ENCODE measurements around the gene CEP112. TPM values are rescaled to one million over a fixed set of nuclear protein-coding genes. Genes with fewer than 3 reads are reported as not detected.
"Not testable (repeated sequence)": the region's sequence is repeated elsewhere in the genome, so short reads cannot be mapped to it uniquely, and the experiment has no call there.

Gene CEP112
- polyA plus RNA-seq, 1 donor from 2014 or later = 6.0 TPM

- Histone ChIP-seq H3K27ac (ENCODE audit: low read length) (no peak overlapping the region), H3K4me2 (ENCODE audit: low read length) (no peak overlapping the region), H3K36me3 (ENCODE audit: insufficient read depth, low read length) (no peaks in the 10 kb centered on the region), H3K9ac (ENCODE audit: low read length) (no peak overlapping the region), H3K27me3 (ENCODE audit: insufficient read depth, low read depth, low read length) (no peaks in the 10 kb centered on the region), H2AFZ (ENCODE audit: low read depth, low read length) (no peak overlapping the region), H3F3A (ENCODE audit: insufficient read depth, low read length, poor library complexity, severe bottlenecking) (no peaks in the 10 kb centered on the region), H3K9me3 (ENCODE audit: low read length) (no peaks in the 10 kb centered on the region), H3K79me2 (replicated peaks; ENCODE audit: insufficient read depth, low read length) (no peaks in the 10 kb centered on the region), H3K4me3 (ENCODE audit: low read length) (no peak overlapping the region), H4K20me1 (ENCODE audit: insufficient read depth) (no peaks in the 10 kb centered on the region), H3K9me2 (ENCODE audit: insufficient read depth, low read length) (no peaks in the 10 kb centered on the region)
- TF ChIP-seq EZH2 (IDR thresholded peaks at IDR 0.05; ENCODE audit: borderline replicate concordance, insufficient read depth, low read length, poor library complexity, severe bottlenecking) (no peak), SMC3 (conservative IDR thresholded peaks at IDR 0.05; ENCODE audit: poor library complexity) (peak; percentile 97), CTCF (IDR thresholded peaks at IDR 0.05; ENCODE audit: poor library complexity, severe bottlenecking) (peak; percentile 88), RAD21 (conservative IDR thresholded peaks at IDR 0.05) (peak; percentile 96), REST (IDR thresholded peaks at IDR 0.05; ENCODE audit: borderline replicate concordance) (no peak)
Measured at GRCh38 chr17:66165537-66166123, 26.3 kb downstream of the CEP112 start.

GRCh38 chr17:66155055-66155454 lies 36.9 kb downstream of the CEP112 start:
- not testable (repeated sequence) for H3K79me2 ChIP-seq (replicated peaks; ENCODE audit: insufficient read depth, low read length); H2AFZ ChIP-seq (ENCODE audit: low read depth, low read length); H3K9me2 ChIP-seq (ENCODE audit: insufficient read depth, low read length)

GRCh38 chr17:66152756-66153155 lies 39.2 kb downstream of the CEP112 start:
- no peak overlapping the region for H3K27ac ChIP-seq (ENCODE audit: low read length)
- no peak overlapping the region for H3K4me3 ChIP-seq (ENCODE audit: low read length)
- no peaks in the 10 kb centered on the region for H3K9me2 ChIP-seq (ENCODE audit: insufficient read depth, low read length)
- H3K36me3 ChIP-seq (ENCODE audit: insufficient read depth, low read length) = no peaks in the 10 kb centered on the region
- H2AFZ ChIP-seq (ENCODE audit: low read depth, low read length) = no peak overlapping the region
- no peak for TF ChIP-seq SMC3 (conservative IDR thresholded peaks at IDR 0.05; ENCODE audit: poor library complexity)
- no peak for TF ChIP-seq REST (IDR thresholded peaks at IDR 0.05; ENCODE audit: borderline replicate concordance)
- no peak for TF ChIP-seq RAD21 (conservative IDR thresholded peaks at IDR 0.05)
- no peak for TF ChIP-seq MXI1 (conservative IDR thresholded peaks at IDR 0.05; ENCODE audit: poor library complexity, severe bottlenecking)
- no peak for TF ChIP-seq CTCF (IDR thresholded peaks at IDR 0.05; ENCODE audit: poor library complexity, severe bottlenecking)
- TF ChIP-seq POLR2AphosphoS5 (IDR thresholded peaks at IDR 0.05) = no peak
- TF ChIP-seq TAF1 (IDR thresholded peaks at IDR 0.05; ENCODE audit: low read depth) = no peak
- TF ChIP-seq EP300 (conservative IDR thresholded peaks at IDR 0.05; ENCODE audit: poor library complexity, severe bottlenecking) = no peak
- no peak for TF ChIP-seq EZH2 (IDR thresholded peaks at IDR 0.05; ENCODE audit: borderline replicate concordance, insufficient read depth, low read length, poor library complexity, severe bottlenecking)
- no peak overlapping the region for H3K9ac ChIP-seq (ENCODE audit: low read length)
- no peak overlapping the region for H3K4me2 ChIP-seq (ENCODE audit: low read length)
- H3K27me3 ChIP-seq (ENCODE audit: insufficient read depth, low read depth, low read length) = no peaks in the 10 kb centered on the region
- no peaks in the 10 kb centered on the region for H3F3A ChIP-seq (ENCODE audit: insufficient read depth, low read length, poor library complexity, severe bottlenecking)
- H3K9me3 ChIP-seq (ENCODE audit: low read length) = no peaks in the 10 kb centered on the region
- H3K79me2 ChIP-seq (replicated peaks; ENCODE audit: insufficient read depth, low read length) = no peaks in the 10 kb centered on the region
- no peaks in the 10 kb centered on the region for H4K20me1 ChIP-seq (ENCODE audit: insufficient read depth)

More at GRCh38 chr17:66155055-66155454, 36.9 kb downstream of the CEP112 start:
- H3K9me3 ChIP-seq (ENCODE audit: low read length); H3K4me2 ChIP-seq (ENCODE audit: low read length); H3K36me3 ChIP-seq (ENCODE audit: insufficient read depth, low read length); H3K27me3 ChIP-seq (ENCODE audit: insufficient read depth, low read depth, low read length); H3K9ac ChIP-seq (ENCODE audit: low read length); H3F3A ChIP-seq (ENCODE audit: insufficient read depth, low read length, poor library complexity, severe bottlenecking); H3K4me3 ChIP-seq (ENCODE audit: low read length); H3K27ac ChIP-seq (ENCODE audit: low read length); H4K20me1 ChIP-seq (ENCODE audit: insufficient read depth): not testable (repeated sequence)

All from neural cell (in vitro differentiated cells).